HepG2 (cell line): ENCODE data around the gene RPS5. TPM values are rescaled to one million over a fixed set of nuclear protein-coding genes. Genes with fewer than 3 reads are reported as not detected.

ENCODE experiments used
- ATAC-seq: fragments of 200-7000 bp; cut with Tn5 transposase; 3 replicates; pipeline ENCODE4 v1.9.1; 2020; ENCODE audit warnings: mild to moderate bottlenecking, moderate library complexity
- BruUV-seq: library from RNA; stranded (reverse); fragments of 400-500 nt; replicated peaks from 2 replicates; lab custom pipeline; 2021; lab: Mats Ljungman, UMichigan
- CTCF ChIA-PET: fragments of 300-600 bp; formaldehyde crosslinking; extraction: SDS; loops from one replicate; lab custom pipeline; 2021; ENCODE audit warnings: low total read pairs, inconsistent platforms, low intra/inter-chr PET ratio; lab: Yijun Ruan, JAX
- POLR2A ChIA-PET: fragments of 350-600 bp; sonication (Branson Sonifier 250); formaldehyde crosslinking; loops from one replicate; lab custom pipeline; 2020; ENCODE audit warnings: antibody characterized with exemption, inconsistent platforms; lab: Yijun Ruan, JAX
- DNase-seq: peaks from one replicate; pipeline ENCODE4 v3.0.0-alpha.2; 2015; ENCODE audit warnings: low spot score
- FAIRE-seq: peaks from 3 replicates; lab custom pipeline; 2011; peaks lifted over from hg19 to GRCh38; lab: Jason Lieb, UNC
- H2AFZ ChIP-seq: one replicate; pipeline ENCODE4 v1.6.1; 2011; ENCODE audit warnings: low read length, inconsistent platforms
- H3K27ac ChIP-seq: fragments of 300-600 bp; 3 replicates; pipeline ENCODE4 v1.8.0; 2011; ENCODE audit warnings: mixed run types, mild to moderate bottlenecking, mixed read lengths, low read length, inconsistent platforms; ENCODE audit not compliant: insufficient read depth; ENCODE audit errors: extremely low read length
- H3K27me3 ChIP-seq, 2 experiments: fragments of 200-600 bp in 1 of 2; 2 replicates in 1 of 2; 3 replicates in 1 of 2; pipeline versions ENCODE4 v1.6.0 to v1.8.0; 2011; ENCODE audit warnings: low read length in 2 of 2, mild to moderate bottlenecking in 2 of 2, moderate library complexity in 2 of 2, inconsistent platforms in 1 of 2; ENCODE audit not compliant: insufficient read depth in 2 of 2, control insufficient read depth in 1 of 2
- H3K36me3 ChIP-seq, 2 experiments: fragments of 200-600 bp in 1 of 2; replicated peaks in 1 of 2; 2 replicates in 1 of 2; 3 replicates in 1 of 2; pipeline versions ENCODE4 v1.5.1 to v1.8.0; 2011; ENCODE audit warnings: low read length in 2 of 2, inconsistent platforms in 1 of 2; ENCODE audit not compliant: insufficient read depth in 2 of 2, control insufficient read depth in 1 of 2
- H3K4me1 ChIP-seq: 2 replicates; pipeline ENCODE4 v1.5.1; 2012; ENCODE audit warnings: low read length, inconsistent platforms; ENCODE audit not compliant: insufficient read depth
- H3K4me2 ChIP-seq: 2 replicates; pipeline ENCODE4 v1.6.0; 2011; ENCODE audit warnings: low read depth, low read length, inconsistent platforms
- H3K4me3 ChIP-seq, 3 experiments: fragments of 200-600 bp in 1 of 3; sonication (generic), shearing (Covaris generic) in 1 of 3; replicated peaks in 1 of 3; 2 replicates each; pipeline ENCODE4 v1.5.1; 2011 to 2016; ENCODE audit warnings: low read length in 3 of 3, inconsistent platforms in 2 of 3, low read depth in 2 of 3, mild to moderate bottlenecking in 2 of 3, control low read depth in 1 of 3, mixed read lengths in 1 of 3; ENCODE audit not compliant: insufficient read depth in 1 of 3
- H3K79me2 ChIP-seq: one replicate; pipeline ENCODE4 v1.6.1; 2011; ENCODE audit warnings: low read length, inconsistent platforms; ENCODE audit not compliant: insufficient read depth
- H3K9ac ChIP-seq: 2 replicates; pipeline ENCODE4 v1.6.0; 2011; ENCODE audit warnings: mild to moderate bottlenecking, low read depth, low read length, inconsistent platforms; ENCODE audit not compliant: insufficient read depth
- H3K9me3 ChIP-seq: 2 replicates; pipeline ENCODE4 v1.5.1; 2012; ENCODE audit warnings: mild to moderate bottlenecking, low read length
- H4K20me1 ChIP-seq: 2 replicates; pipeline ENCODE4 v1.6.0; 2011; ENCODE audit warnings: inconsistent platforms, mild to moderate bottlenecking, low read length, moderate library complexity; ENCODE audit not compliant: insufficient read depth
- BCLAF1 ChIP-seq: fragments of 450-650 bp; IDR thresholded peaks from 2 replicates; pipeline ENCODE4 v1.6.1; 2017; ENCODE audit warnings: mild to moderate bottlenecking
- HNF4A ChIP-seq: sonication (generic); formaldehyde crosslinking; IDR thresholded peaks from 2 replicates; pipeline ENCODE4 v1.4.0; 2020; ENCODE audit warnings: missing genetic modification reagents
- NFATC3 ChIP-seq: sonication (generic); formaldehyde crosslinking; IDR thresholded peaks from 2 replicates; pipeline ENCODE4 v1.5.1; 2020; ENCODE audit warnings: mild to moderate bottlenecking, missing genetic modification reagents
- NONO ChIP-seq, 2 experiments: fragments of 450-650 bp in 1 of 2; sonication (generic) in 1 of 2; formaldehyde crosslinking in 1 of 2; IDR thresholded peaks in 1 of 2; conservative IDR thresholded peaks in 1 of 2; 2 replicates each; pipeline versions ENCODE4 v1.6.1 to v1.8.0; 2017 to 2022; ENCODE audit warnings: mild to moderate bottlenecking in 1 of 2, missing genetic modification reagents in 1 of 2, moderate library complexity in 1 of 2
- PLSCR1 ChIP-seq: sonication (generic); formaldehyde crosslinking; IDR thresholded peaks from 2 replicates; pipeline ENCODE4 v1.5.0; 2020; ENCODE audit warnings: missing genetic modification reagents, mild to moderate bottlenecking, borderline replicate concordance
- SETDB1 ChIP-seq: sonication (generic); formaldehyde crosslinking; IDR thresholded peaks from 2 replicates; pipeline ENCODE4 v1.5.1; 2020; ENCODE audit warnings: missing genetic modification reagents, mild to moderate bottlenecking, borderline replicate concordance
- TCF7 ChIP-seq: sonication (generic); IDR thresholded peaks from 2 replicates; pipeline ENCODE4 v1.6.1; 2016; ENCODE audit warnings: antibody characterized with exemption, low read depth
- ZBTB2 ChIP-seq: sonication (generic); formaldehyde crosslinking; IDR thresholded peaks from 2 replicates; pipeline ENCODE4 v1.8.0; 2022; ENCODE audit warnings: low read depth, missing genetic modification reagents
- ZNF235 ChIP-seq: sonication (generic); formaldehyde crosslinking; IDR thresholded peaks from 2 replicates; pipeline ENCODE4 v1.8.1; 2023; ENCODE audit warnings: mild to moderate bottlenecking, missing genetic modification reagents, borderline replicate concordance
- ZNF326 ChIP-seq: sonication (generic); formaldehyde crosslinking; IDR thresholded peaks from 2 replicates; pipeline ENCODE4 v1.4.0; 2020; ENCODE audit warnings: missing genetic modification reagents, borderline replicate concordance
- ZNF430 ChIP-seq: sonication (generic); formaldehyde crosslinking; IDR thresholded peaks from 2 replicates; pipeline ENCODE4 v1.9.0; 2021; ENCODE audit warnings: mild to moderate bottlenecking, missing genetic modification reagents
- ZNF644 ChIP-seq: IDR thresholded peaks from 2 replicates; pipeline ENCODE4 v1.6.1; 2016; ENCODE audit warnings: low read depth
- ZNF687 ChIP-seq: sonication (generic); formaldehyde crosslinking; IDR thresholded peaks from 2 replicates; pipeline ENCODE4 v1.5.1; 2020; ENCODE audit warnings: mild to moderate bottlenecking, missing genetic modification reagents, moderate library complexity
- ZSCAN21 ChIP-seq: sonication (generic); formaldehyde crosslinking; IDR thresholded peaks from 2 replicates; pipeline ENCODE4 v1.8.0; 2022; ENCODE audit warnings: mild to moderate bottlenecking, missing genetic modification reagents, moderate library complexity, borderline replicate concordance
- WGBS: methylation state at CpG from one replicate; pipeline ENCODE4 v1.1.6; 2017; ENCODE audit warnings: low lambda C conversion rate; 5-methylcytosine and 5-hydroxymethylcytosine counted together
- in situ Hi-C: cut with HindIII; loops from 2 replicates; pipeline ENCODE4 v1.10.0; 2017; ENCODE audit warnings: low pct_unique_long_range_greater_than_20kb; ENCODE audit not compliant: extremely low pct_ligation_motif_present
- intact Hi-C: fragments of 100-400 bp; cut with micrococcal nuclease; formaldehyde crosslinking; loops from one replicate; pipeline ENCODE4 v1.10.0; 2022; ENCODE audit not compliant: unreplicated experiment
- polyA plus RNA-seq, 8 experiments: library from polyadenylated mRNA; depleted of rRNA in 3 of 8; stranded (reverse) in 7 of 8; unstranded in 1 of 8; fragments of >200 nt; fragmentation: Illumina TruSeq in 4 of 8; extraction: Trizol in 4 of 8; gene quantifications; 2 replicates each; pipeline versions ENCODE4 v1.2.1 to v1.2.3, GENCODE V29; 2011 to 2016; ENCODE audit warnings: low read depth in 4 of 8, missing spikeins in 1 of 8, mixed read lengths in 1 of 8; ENCODE audit not compliant: insufficient read depth in 1 of 8
- total RNA-seq, 5 experiments: library from RNA; depleted of rRNA; stranded (reverse); fragments of >200 nt; fragmentation: Illumina TruSeq; extraction: Trizol; gene quantifications; 2 replicates each; pipeline ENCODE4 v1.2.3, GENCODE V29; 2016; ENCODE audit warnings: low read depth in 1 of 5

The RPS5 gene
- total and polyA plus RNA-seq, 2 of the 13 experiments (the other 11 are each of a cell fraction or from before 2014, with no cell fraction given) = 1,544 to 4,408 TPM

- Histone ChIP-seq H3K36me3 (peaks cover 0 to 15% of the 10 kb centered on the region in 2 experiments; a peak in 3 of 5 replicates), H3K4me2 (peak overlapping the region; percentile 99), H2AFZ (no peak overlapping the region), H3K4me3 (peak overlapping the region; percentile 76 to 98 (median 92); a peak in 5 of 6 replicates), H3K27me3 (no peaks in the 10 kb centered on the region; a peak in 1 of 5 replicates), H3K9ac (peak overlapping the region; percentile 97), H3K27ac (peak overlapping the region; percentile 99), H3K79me2 (peaks cover 35% of the 10 kb centered on the region), H3K4me1 (peaks cover 46% of the 10 kb centered on the region), H4K20me1 (peaks cover 23% of the 10 kb centered on the region), H3K9me3 (no peaks in the 10 kb centered on the region)
- FAIRE-seq (no peak), ATAC-seq (no peak), DNase-seq (no peak)
- ChIA-PET CTCF (no interaction called here), POLR2A (interaction anchor here (1.0 to 4.6 kb wide), 4 partner anchors 12 to 59 kb away, joined by 3 to 19 read pairs (median 6); partner anchors contain the start of genes ZNF497, ZNF584 and ZSCAN22)
- BruUV-seq = no TSS peak
- 51% methylated on average over 4 of the region's 9 CpGs for WGBS
- in situ Hi-C loops = no loop called here
- intact Hi-C loops = loop anchor here (5.0 kb wide), 1 partner anchor 203 kb away; the partner anchor contains the start of gene ZNF274
- TF ChIP-seq ZNF326 (no peak), SETDB1 (CRISPR knock-in tag) (no peak), NFATC3 (no peak), PLSCR1 (CRISPR knock-in tag) (no peak), HNF4A (no peak), BCLAF1 (no peak), ZNF235 (CRISPR knock-in tag) (no peak), TCF7 (no peak), NONO (IDR thresholded peaks at IDR 0.05) (no peak), NONO (CRISPR knock-in tag; conservative IDR thresholded peaks at IDR 0.05) (0 out of 2 replicates have a peak, but pooled peaks have one; percentile 29), ZNF644 (no peak), ZSCAN21 (CRISPR knock-in tag) (no peak), ZBTB2 (CRISPR knock-in tag) (0 out of 2 replicates have a peak, but pooled peaks have one; percentile 7), ZNF430 (CRISPR knock-in tag) (no peak), ZNF687 (peak; percentile 11; the same call in 1 of the 2 replicates)
Observed at GRCh38 chr19:58385313-58385890, 1.7 kb upstream of the RPS5 start.
